ENCODE results near the gene PRAC1.

Gene PRAC1

GRCh38 chr17:48722201-48722907 lies at the start of gene PRAC1:
TSS of gene PRAC1 (minus strand) at chr17:48722518. CDS start at chr17:48722392, 126 bp downstream.
- DNase-seq (ENCODE audit: low read depth in 2 of 2): no peak

GRCh38 chr17:48770954-48771353 lies 48.6 kb upstream of the PRAC1 start:
- no peak for DNase-seq (ENCODE audit: low read depth in 2 of 2)

DNA sequence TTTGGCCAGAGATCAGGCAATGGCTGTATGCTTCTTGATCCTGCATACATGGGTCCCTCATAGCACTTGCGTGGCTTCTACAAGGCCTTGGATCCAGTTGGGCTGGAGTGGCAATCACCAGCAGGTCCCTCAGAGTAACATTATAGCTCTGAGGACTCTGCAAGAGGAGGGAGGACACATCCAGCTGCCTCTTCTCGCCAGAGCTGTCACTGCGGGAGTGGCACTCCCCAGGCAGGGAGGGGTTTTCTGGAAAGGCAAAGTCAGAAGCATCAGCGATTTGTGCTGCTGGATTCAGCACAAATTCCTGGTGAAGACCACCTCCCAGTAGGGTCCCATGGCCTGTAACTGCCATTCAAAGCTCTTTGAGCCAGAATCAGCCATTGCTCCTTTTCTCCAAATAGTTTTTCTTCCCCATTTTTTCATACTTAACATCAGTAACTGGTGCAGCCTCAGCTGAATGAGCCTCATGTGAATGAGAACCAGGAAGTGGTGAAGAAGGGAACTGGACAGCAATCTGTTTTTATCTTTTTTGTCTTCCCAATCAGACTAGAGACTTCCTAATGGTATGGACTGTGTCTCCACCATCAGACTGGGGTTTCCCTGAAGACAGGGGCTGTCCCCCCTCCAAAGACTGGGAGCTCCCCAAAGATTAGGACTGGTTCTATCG lies 46.8 kb upstream of the PRAC1 start:
- DNase-seq (ENCODE audit: low read depth in 2 of 2): no peak

- DNase-seq (ENCODE audit: low read depth in 2 of 2): no peak
Measured at GRCh38 chr17:48767263-48767774, 45.0 kb upstream of the PRAC1 start.

DNA sequence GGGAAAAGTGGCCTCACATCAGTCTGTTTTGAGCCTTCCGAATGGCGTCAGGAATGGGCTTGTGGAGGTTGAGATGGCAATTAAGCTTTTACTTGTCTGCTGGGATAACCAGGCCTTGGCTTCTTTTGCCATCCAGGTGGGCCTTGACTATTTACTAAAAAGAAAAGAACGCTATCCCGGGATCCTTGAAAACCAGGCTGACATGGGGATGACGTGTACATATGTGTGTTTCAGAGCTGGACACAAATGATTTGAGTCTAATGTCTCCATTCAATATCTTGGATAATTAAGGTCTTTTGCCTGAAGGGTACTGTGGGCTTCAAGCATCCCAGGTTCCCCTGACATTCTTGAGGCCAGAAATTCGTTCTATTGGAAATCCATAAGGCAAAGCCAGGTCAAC lies 38.8 kb upstream of the PRAC1 start:
- no peak for DNase-seq (ENCODE audit: low read depth in 2 of 2)

GRCh38 chr17:48760411-48760810 lies 38.1 kb upstream of the PRAC1 start:
- DNase-seq (ENCODE audit: low read depth in 2 of 2): no peak

DNA sequence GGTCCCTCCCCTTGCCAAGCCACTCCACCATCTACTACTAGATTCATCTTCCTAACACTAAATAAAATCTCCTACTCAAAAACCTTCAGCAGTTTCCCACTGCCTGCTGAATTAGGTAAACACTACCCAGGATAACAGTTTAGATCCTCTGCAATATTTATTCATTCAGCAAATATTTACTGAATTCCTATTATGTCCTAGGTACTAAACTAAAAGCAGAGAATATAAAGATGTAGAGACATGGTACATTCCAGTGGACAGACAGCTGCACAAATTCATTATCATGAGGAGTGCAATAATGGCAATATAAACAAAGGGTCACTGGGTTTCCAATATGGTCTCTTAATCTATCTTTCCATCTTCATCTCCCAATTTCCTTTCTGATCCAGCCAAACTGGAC lies 37.0 kb upstream of the PRAC1 start:
- DNase-seq (ENCODE audit: low read depth in 2 of 2): no peak

GRCh38 chr17:48757524-48757961 lies 35.2 kb upstream of the PRAC1 start:
- no peak for DNase-seq (ENCODE audit: low read depth in 2 of 2)

GRCh38 chr17:48756830-48757251 lies 34.5 kb upstream of the PRAC1 start:
- no peak for DNase-seq (ENCODE audit: low read depth in 2 of 2)

DNA sequence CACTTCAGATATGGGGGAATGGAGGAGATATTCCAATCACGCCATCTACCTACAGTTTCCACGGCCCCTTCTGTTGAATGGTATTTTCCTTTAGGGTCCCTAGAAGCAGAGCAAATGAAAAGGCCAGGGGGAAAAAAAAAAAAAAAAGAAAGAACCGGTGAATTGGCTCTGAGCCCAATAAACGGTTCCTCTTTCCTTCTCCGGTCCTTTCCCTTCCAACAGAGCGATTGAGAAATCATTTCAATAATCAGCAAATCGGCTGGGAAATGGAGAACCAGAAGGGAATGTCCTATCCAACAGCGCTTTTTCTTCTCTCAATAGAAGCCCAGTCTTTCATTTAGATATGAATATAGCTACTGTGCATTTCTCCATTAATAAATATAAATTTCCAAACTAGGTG lies 33.0 kb upstream of the PRAC1 start:
- no peak for DNase-seq (ENCODE audit: low read depth in 2 of 2)

- DNase-seq (ENCODE audit: low read depth in 2 of 2): no peak
Measured at GRCh38 chr17:48754500-48755261, 32.4 kb upstream of the PRAC1 start.

- no peak for DNase-seq (ENCODE audit: low read depth in 2 of 2)
Measured at GRCh38 chr17:48753794-48754499, 31.6 kb upstream of the PRAC1 start.

DNA sequence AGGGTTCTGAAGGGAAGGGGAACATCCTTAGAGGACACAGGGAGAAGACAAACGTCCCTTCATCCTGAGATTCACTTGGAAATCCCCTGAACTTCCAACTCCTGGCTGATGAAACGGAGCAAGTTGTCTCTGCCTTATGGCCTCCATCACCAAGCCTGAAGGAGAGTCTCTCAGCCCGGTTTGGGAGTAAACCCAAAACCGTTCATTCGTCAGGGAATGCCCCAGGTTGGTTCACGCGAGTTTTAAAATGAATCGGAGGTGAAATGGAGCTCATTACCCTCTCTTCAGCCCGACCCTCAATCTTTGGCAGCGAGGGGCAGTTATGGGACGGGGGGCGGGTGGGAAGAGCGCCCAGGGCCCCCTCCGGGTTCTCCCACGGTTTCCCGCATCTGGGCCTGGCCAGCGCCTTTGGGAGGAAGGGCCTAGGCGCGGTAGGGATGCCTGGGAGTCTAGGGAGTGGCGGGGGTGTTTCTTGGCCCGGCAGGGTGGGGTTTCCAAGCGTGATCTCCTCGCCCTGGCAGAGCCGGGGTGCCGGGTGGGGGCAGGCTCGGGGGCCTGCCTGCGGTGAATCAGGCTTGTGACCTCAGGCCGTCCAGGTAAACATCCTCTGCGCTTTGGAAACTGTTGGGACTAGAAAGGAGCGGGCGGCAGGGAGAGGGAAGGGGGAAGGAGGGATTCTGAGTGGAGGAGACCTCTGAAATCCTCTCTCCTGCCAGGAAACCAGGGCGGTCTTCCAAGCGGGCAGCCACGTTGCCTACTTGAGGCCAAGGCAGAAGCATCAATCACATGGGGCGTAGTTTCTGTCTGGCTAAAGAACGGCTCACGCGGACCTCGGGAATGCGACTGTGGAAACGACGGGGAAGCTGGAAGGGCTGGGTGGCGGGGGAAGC lies 30.3 kb upstream of the PRAC1 start:
- DNase-seq (ENCODE audit: low read depth in 2 of 2): no peak

- DNase-seq (ENCODE audit: low read depth in 2 of 2): no peak
Measured at GRCh38 chr17:48751733-48752398, 29.5 kb upstream of the PRAC1 start.

DNA sequence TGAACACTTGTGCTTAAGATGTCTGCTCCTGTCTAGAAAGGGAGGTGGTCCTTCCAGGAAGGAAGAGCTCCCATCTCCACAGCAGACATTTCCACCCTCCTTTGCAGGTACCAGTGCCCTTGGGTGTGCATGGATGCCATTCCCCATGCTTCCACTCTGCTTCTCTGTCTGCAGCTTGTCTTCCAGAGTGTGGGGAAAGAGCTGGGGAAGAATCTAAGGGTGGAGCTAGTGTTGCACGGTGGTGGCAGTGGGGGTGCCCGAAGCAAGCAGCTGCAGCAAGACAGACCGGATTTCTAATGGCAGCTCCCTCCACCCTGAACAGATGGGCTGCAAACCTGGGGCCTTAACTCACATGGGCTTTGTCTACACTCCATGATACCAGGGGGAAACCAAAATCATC lies 28.9 kb upstream of the PRAC1 start:
- DNase-seq (ENCODE audit: low read depth in 2 of 2): no peak

DNA sequence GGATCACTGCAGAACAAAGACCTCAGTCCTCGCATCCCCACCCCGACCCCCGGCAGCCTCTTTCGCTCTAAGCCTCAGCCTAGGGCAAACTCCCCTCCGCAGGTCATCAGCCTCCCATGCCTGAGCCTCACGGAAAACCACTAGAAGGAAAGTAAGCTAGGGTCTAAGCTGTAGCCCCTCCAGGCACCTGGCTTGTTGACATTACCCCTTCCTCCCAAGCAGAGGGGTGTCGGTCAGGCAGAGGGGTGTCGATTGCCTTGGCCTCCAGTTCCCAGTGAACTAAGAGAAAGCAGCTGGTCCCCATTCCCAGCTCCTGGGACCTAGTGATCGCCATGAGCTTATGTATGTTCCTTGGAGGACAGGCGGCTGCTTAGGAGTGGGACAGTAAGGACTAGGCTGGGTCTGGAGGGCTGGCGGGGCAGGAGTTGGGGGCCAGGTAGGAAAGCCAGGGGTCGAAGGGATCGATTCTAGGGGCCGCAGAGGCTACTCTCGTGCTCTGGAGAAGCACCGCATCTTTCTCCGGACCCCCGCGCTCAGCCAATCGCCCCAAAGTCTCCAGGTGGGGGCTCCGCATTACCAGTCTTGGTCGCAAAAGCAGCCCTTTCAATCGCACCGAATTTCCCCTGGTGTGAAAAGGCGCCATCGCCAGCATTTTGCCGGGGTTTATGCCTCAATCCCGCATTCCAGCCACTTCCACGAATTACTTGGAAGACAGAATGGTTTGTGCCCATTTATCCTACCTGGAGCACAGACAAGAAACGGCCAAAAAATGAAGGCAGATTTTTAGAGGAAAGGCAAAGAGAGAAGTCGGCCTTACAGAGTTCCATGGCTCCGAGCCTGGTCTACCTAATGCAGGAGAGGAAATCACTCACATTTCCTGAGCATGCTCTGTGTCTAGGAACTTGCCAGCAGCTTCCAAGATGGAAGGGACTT lies 27.6 kb upstream of the PRAC1 start:
- no peak for DNase-seq (ENCODE audit: low read depth in 2 of 2)

GRCh38 chr17:48748718-48749566 lies 26.6 kb upstream of the PRAC1 start:
- DNase-seq (ENCODE audit: low read depth in 2 of 2): no peak
